MM.1S (cell line): Measurements from ENCODE around the gene MAP7D1.
"Not testable (repeated sequence)": the region's sequence is repeated elsewhere in the genome, so short reads cannot be mapped to it uniquely, and the experiment has no call there.

Source experiments
- DNase-seq: peaks from one replicate; pipeline ENCODE4 v3.0.0-alpha.2; 2015
- H2AFZ ChIP-seq: fragments of 300-600 bp; sonication (generic); 2 replicates; pipeline ENCODE4 v1.6.0; 2016; ENCODE audit warnings: antibody characterized with exemption, low read length
- H3F3A ChIP-seq: fragments of 300-600 bp; sonication (generic); 2 replicates; pipeline ENCODE4 v1.6.1; 2016; ENCODE audit warnings: mild to moderate bottlenecking, antibody characterized with exemption, low read length, moderate library complexity, mixed read lengths; ENCODE audit not compliant: insufficient read depth
- H3K27ac ChIP-seq: fragments of 300-600 bp; sonication (generic); 2 replicates; pipeline ENCODE4 v1.5.1; 2016; ENCODE audit warnings: mild to moderate bottlenecking, low read length
- H3K27me3 ChIP-seq: fragments of 300-600 bp; sonication (generic); replicated peaks from 2 replicates; pipeline ENCODE4 v1.6.0; 2016; ENCODE audit warnings: low read length; ENCODE audit not compliant: insufficient read depth
- H3K36me3 ChIP-seq: fragments of 300-600 bp; sonication (generic); replicated peaks from 2 replicates; pipeline ENCODE4 v1.6.1; 2016; ENCODE audit warnings: mild to moderate bottlenecking, low read length, mixed read lengths; ENCODE audit not compliant: insufficient read depth
- H3K4me1 ChIP-seq: fragments of 300-600 bp; sonication (generic); 2 replicates; pipeline ENCODE4 v1.6.1; 2016; ENCODE audit warnings: low read length, mixed read lengths
- H3K4me2 ChIP-seq: fragments of 300-600 bp; sonication (generic); 2 replicates; pipeline ENCODE4 v1.6.0; 2016; ENCODE audit warnings: low read depth, low read length
- H3K4me3 ChIP-seq: fragments of 300-600 bp; sonication (generic); 2 replicates; pipeline ENCODE4 v1.5.1; 2016; ENCODE audit warnings: low read length, mixed read lengths
- H3K79me2 ChIP-seq: fragments of 300-600 bp; sonication (generic); 2 replicates; pipeline ENCODE4 v1.6.1; 2016; ENCODE audit warnings: mixed run types, low read length, mixed read lengths
- H3K9ac ChIP-seq: fragments of 300-600 bp; sonication (generic); 2 replicates; pipeline ENCODE4 v1.6.1; 2016; ENCODE audit warnings: low read length, mixed read lengths
- H3K9me2 ChIP-seq: fragments of 300-600 bp; sonication (generic); replicated peaks from 2 replicates; pipeline ENCODE4 v1.6.1; 2016; ENCODE audit warnings: mild to moderate bottlenecking, low read length, mixed read lengths; ENCODE audit not compliant: insufficient read depth
- H3K9me3 ChIP-seq: fragments of 300-600 bp; sonication (generic); replicated peaks from 2 replicates; pipeline ENCODE4 v1.6.1; 2016; ENCODE audit warnings: mild to moderate bottlenecking, low read length, mixed read lengths; ENCODE audit not compliant: insufficient read depth
- H4K20me1 ChIP-seq: fragments of 300-600 bp; sonication (generic); 2 replicates; pipeline ENCODE4 v1.6.1; 2016; ENCODE audit warnings: mild to moderate bottlenecking, low read length, moderate library complexity, mixed read lengths; ENCODE audit not compliant: insufficient read depth
- EZH2 ChIP-seq: fragments of 300-600 bp; sonication (generic); optimal IDR thresholded peaks from 2 replicates; pipeline ENCODE3; 2017; ENCODE audit warnings: low read depth, mild to moderate bottlenecking, antibody characterized with exemption, low read length, mixed read lengths
- EZH2phosphoT487 ChIP-seq: fragments of 300-600 bp; sonication (generic); IDR thresholded peaks from 2 replicates; pipeline ENCODE4 v1.6.1; 2018; ENCODE audit warnings: antibody characterized with exemption, low read length
- TF ChIP-seq, protein P1 (sequence below): fragments of 300-600 bp; sonication (generic); IDR thresholded peaks from 2 replicates; pipeline ENCODE4 v1.5.1; 2016; ENCODE audit warnings: antibody characterized with exemption, low read length, mixed read lengths

The MAP7D1 gene

DNA sequence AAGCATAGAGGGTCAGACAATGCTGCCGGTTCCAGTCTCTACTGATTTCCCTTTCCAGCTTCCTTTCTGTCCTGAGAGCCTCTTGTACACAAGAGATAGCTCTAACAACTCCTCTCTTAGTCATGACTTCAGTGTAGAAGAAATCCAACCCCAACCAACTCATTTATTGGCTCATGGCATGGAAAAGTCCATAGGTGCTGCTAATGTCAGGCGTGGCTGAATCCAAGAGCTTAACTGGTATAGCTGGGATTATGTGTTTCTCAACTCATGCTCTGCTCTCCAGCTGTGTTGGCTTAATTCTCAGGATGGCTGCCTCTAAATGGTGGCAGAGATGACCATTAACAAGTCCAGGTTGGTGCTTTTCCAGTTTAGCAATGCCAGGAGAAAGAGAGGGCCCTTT lies 55.9 kb downstream of the MAP7D1 start:
- Histone ChIP-seq H3K4me1 (no peaks in the 10 kb centered on the region), H3K27ac (no peak overlapping the region), H3K79me2 (no peaks in the 10 kb centered on the region), H3K9me3 (no peaks in the 10 kb centered on the region), H3F3A (no peaks in the 10 kb centered on the region), H4K20me1 (no peaks in the 10 kb centered on the region), H3K4me3 (no peak overlapping the region), H3K9ac (no peak overlapping the region), H3K4me2 (no peak overlapping the region), H3K9me2 (no peaks in the 10 kb centered on the region), H2AFZ (no peak overlapping the region), H3K27me3 (no peaks in the 10 kb centered on the region), H3K36me3 (no peaks in the 10 kb centered on the region)
- DNase-seq, result no peak
- no peak for TF ChIP-seq EZH2phosphoT487
- TF ChIP-seq, protein P1, sequence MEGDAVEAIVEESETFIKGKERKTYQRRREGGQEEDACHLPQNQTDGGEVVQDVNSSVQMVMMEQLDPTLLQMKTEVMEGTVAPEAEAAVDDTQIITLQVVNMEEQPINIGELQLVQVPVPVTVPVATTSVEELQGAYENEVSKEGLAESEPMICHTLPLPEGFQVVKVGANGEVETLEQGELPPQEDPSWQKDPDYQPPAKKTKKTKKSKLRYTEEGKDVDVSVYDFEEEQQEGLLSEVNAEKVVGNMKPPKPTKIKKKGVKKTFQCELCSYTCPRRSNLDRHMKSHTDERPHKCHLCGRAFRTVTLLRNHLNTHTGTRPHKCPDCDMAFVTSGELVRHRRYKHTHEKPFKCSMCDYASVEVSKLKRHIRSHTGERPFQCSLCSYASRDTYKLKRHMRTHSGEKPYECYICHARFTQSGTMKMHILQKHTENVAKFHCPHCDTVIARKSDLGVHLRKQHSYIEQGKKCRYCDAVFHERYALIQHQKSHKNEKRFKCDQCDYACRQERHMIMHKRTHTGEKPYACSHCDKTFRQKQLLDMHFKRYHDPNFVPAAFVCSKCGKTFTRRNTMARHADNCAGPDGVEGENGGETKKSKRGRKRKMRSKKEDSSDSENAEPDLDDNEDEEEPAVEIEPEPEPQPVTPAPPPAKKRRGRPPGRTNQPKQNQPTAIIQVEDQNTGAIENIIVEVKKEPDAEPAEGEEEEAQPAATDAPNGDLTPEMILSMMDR, result no peak
- no peak for TF ChIP-seq EZH2

GRCh38 chr1:36212782-36213181 lies 56.8 kb downstream of the MAP7D1 start:
- H3K4me2 ChIP-seq, result no peak overlapping the region
- H3K27me3 ChIP-seq, result no peaks in the 10 kb centered on the region
- no peaks in the 10 kb centered on the region for H3K9me2 ChIP-seq
- H3K4me3 ChIP-seq, result no peak overlapping the region
- no peak overlapping the region for H3K27ac ChIP-seq
- 0 out of 2 replicates have a peak overlapping the region, but pooled peaks have one; percentile 43 for H2AFZ ChIP-seq
- H3F3A ChIP-seq, result no peaks in the 10 kb centered on the region
- no peaks in the 10 kb centered on the region for H3K36me3 ChIP-seq
- H3K9me3 ChIP-seq, result no peaks in the 10 kb centered on the region
- no peaks in the 10 kb centered on the region for H3K79me2 ChIP-seq
- TF ChIP-seq EZH2phosphoT487 (no peak), EZH2 (no peak)
- TF ChIP-seq, protein P1, result no peak
- H3K9ac ChIP-seq, result no peak overlapping the region
- DNase-seq, result no peak
- no peaks in the 10 kb centered on the region for H4K20me1 ChIP-seq
- no peaks in the 10 kb centered on the region for H3K4me1 ChIP-seq

GRCh38 chr1:36217670-36218069 lies 61.7 kb downstream of the MAP7D1 start:
- H3K9me3 ChIP-seq, result no peaks in the 10 kb centered on the region
- TF ChIP-seq EZH2, result no peak
- TF ChIP-seq, protein P1, result no peak
- no peak for TF ChIP-seq EZH2phosphoT487
- peaks cover 3% of the 10 kb centered on the region; the same call in 1 of the 2 replicates for H3K4me1 ChIP-seq
- no peak overlapping the region for H3K4me3 ChIP-seq
- H3K36me3 ChIP-seq, result no peaks in the 10 kb centered on the region
- H2AFZ ChIP-seq, result no peak overlapping the region
- H3F3A ChIP-seq, result peaks cover 3% of the 10 kb centered on the region
- no peak for DNase-seq
- H4K20me1 ChIP-seq, result no peaks in the 10 kb centered on the region
- no peak overlapping the region for H3K9ac ChIP-seq
- H3K27ac ChIP-seq, result no peak overlapping the region
- no peak overlapping the region for H3K4me2 ChIP-seq
- H3K27me3 ChIP-seq, result no peaks in the 10 kb centered on the region
- H3K9me2 ChIP-seq, result no peaks in the 10 kb centered on the region
- H3K79me2 ChIP-seq, result no peaks in the 10 kb centered on the region

- H3K79me2 ChIP-seq, result peaks cover 24% of the 10 kb centered on the region
Measured at GRCh38 chr1:36221901-36222300, 65.9 kb downstream of the MAP7D1 start.

More at GRCh38 chr1:36221901-36222300, 65.9 kb downstream of the MAP7D1 start:
- not testable (repeated sequence) for H3K27me3 ChIP-seq, DNase-seq, H3K9me3 ChIP-seq, H3K4me3 ChIP-seq, H3K9me2 ChIP-seq, H3K9ac ChIP-seq, H3K27ac ChIP-seq, H3K36me3 ChIP-seq, H2AFZ ChIP-seq, H3K4me2 ChIP-seq
- Histone ChIP-seq H3F3A (peaks cover 25% of the 10 kb centered on the region), H3K4me1 (peaks cover 12% of the 10 kb centered on the region; the same call in 1 of the 2 replicates), H4K20me1 (peaks cover 20% of the 10 kb centered on the region)
